HuH-7 (cell line): Measurements from ENCODE around the gene FMNL1.
A peak's percentile ranks its signal among the peaks of the same experiment; 100 is the strongest.

Experiments
- DNase-seq: peaks from one replicate; pipeline ENCODE4 v3.0.0; 2011; ENCODE audit warnings: low spot score

FMNL1 gene

GRCh38 chr17:45261577-45262515 lies 40.2 kb downstream of the FMNL1 start, which contains the start of gene SPATA32:
Gene SPATA32 (minus strand): TSS chr17:45262094. CDS start chr17:45262016, 78 bp downstream.
- no peak for DNase-seq

DNA sequence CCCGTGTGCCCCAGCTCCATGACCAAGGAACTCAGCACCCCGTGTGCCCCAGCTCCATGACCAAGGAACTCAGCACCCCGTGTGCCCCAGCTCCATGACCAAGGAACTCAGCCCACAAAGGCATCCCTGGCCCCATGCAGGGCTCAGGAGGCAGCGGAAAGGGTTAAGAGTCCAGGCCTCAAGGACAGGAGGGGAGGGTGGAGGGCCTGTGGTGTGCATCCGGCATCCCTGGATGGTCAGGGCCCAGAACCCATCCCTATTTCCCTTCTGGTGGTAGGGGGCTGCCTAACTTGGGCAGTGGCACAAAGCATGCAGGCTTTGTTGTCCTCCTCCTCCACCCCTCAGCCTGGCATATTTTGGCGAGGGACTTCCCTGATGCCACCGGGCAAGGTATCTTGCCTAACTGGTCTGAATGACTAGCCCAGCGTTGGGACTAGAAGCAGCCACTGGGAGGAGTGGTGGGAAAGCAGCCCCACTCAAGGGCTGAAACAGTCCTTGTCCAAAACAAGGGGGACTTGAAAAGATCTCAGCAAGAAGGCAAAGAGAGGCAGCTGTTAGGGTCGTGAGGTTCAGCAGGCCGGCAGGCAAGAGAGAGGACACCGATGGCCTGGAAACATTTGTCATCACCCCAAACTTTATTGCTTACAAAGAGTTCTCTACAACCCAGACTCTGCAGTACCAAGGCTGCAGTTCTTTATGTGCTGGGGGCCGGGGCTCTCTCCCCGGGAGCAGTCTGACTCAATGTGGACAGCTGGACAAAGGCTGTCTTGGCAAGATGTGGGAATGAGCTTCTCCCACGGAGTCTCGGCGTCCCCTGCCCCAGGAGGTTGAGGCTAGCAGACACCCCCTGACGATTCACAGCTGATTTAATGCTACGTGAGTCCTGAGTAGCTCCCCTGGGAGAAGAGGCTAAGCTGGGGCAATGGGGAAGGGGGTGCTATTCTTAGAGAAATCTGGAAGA lies 41.1 kb downstream of the FMNL1 start:
- DNase-seq: no peak

- DNase-seq: no peak
These were observed 41.8 kb downstream of the FMNL1 start for GRCh38 chr17:45263477-45263860.

DNA sequence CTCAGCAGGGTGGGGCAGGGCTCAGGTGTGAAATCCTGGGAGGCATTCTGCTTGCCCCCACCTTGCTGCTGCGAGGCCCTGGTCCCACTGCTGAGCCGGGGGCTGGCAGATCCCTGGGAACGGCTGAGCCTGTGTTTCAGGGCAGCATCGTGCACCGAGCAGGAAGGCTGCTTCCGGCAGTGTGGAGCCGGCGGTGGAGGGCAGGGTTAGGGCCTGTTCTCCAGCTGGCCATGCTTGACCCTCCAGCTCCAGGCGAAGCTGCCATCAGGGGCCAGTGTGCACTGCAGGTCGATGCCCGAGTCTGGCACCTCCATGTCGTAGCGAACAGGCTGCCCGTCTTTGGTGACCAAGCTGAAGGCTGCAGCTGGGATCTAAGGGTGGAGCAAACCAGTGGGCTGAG lies 42.7 kb downstream of the FMNL1 start:
- no peak for DNase-seq

DNA sequence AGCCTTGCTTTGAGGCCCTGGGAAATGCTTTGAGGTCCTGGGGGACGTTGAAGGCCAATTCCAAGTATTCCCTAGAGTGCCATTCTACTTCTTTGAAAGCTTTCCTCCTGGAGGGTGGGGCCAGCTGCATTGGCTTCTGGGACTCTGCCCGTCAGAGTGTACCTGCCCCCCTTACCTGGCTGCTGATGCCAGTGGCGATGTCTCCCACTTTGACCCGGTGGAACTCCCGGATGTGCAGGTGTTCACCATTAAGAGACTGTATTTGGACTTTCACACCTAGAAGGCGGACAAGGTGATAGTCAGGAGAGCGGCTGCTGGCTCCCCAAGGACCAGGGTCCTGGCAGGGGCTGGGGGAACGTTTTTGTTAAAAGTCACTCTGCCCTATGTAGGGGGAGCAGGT lies 43.3 kb downstream of the FMNL1 start:
- DNase-seq: no peak

GRCh38 chr17:45265821-45266220 lies 44.1 kb downstream of the FMNL1 start:
- DNase-seq: no peak

- DNase-seq: no peak
These were observed 44.8 kb downstream of the FMNL1 start for GRCh38 chr17:45266372-45266926.

DNA sequence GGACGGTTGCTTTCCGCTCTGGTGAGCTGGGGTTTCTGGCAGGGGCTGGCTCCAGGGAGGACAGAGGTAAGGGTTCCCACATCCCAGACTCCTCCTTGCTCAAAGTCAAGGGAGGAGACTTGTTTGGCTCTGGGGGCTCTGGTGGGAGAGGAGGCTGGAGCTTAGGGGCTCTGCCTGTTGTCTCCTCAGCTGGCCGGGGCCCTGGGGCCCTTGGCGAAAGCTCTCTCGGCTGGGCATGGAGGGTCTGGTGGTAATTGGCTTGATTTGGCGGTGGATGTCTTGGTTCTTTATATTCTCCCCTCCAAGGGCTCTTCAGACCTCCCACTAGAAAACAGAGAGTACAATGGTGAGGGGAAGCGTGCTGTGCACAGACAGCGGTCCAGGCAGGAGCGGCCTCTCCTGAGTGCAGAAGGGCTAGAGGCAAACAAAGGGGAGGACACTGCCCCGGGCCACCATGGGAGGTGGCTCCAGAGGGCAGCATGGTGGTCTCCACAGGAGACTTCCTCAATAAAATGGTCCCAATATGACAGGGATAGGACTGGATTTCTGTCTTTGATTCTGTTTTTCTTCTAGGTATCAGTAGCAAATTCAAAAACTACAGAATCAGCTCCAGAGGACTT lies 45.9 kb downstream of the FMNL1 start:
- no peak for DNase-seq

- DNase-seq: no peak
These were observed 48.2 kb downstream of the FMNL1 start for GRCh38 chr17:45269912-45270311.

DNA sequence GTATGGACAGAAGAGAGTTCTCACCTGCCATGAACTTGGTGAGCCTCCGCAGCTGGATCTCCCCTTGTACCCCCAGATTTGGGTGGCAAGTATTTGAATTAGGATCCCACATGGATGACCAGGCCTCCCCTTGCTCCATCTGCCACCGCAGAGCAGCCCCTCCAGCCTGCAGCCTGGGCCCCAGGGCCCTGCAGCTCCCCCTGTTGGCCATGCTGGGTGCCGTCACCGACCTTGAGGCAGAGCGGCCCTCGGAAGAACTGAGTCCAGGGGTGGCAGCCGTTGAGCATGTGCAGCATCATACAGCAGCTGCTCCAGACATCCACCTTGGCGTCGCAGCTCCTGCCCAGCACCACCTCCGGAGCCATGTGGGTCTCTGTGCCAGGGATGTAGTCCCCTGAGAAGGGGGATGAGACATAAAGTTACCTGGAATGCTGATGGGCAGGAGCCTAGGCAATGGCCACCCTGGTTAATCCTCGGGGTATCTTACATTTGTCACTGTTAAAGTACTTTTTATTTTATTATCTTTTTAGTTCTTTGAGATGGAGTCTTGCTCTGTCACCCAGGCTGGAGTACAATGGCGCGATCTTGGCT lies 49.2 kb downstream of the FMNL1 start:
- peak; percentile 84 for DNase-seq

DNA sequence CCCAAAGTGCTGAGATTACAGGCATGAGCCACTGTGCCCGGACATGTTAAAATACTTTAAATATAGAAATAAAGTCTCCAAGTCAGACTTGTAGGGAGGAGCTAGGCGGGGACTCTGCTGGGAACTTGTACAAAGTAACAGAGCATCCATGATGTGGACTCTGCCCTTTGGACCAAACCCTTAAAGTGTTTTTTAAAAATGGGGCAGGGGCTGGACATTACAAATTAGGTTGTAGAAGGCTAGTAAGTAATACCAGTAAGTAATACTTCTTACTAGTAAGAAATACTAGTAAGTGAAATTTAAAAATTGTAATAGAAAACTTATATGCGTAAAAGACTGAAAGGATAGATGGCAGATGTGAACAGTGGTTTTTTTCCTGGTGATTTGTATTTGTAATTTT lies 49.9 kb downstream of the FMNL1 start:
- no peak for DNase-seq

GRCh38 chr17:45273551-45273957 lies 51.9 kb downstream of the FMNL1 start:
- no peak for DNase-seq

GRCh38 chr17:45274033-45274432 lies 52.3 kb downstream of the FMNL1 start:
- DNase-seq: no peak

- no peak for DNase-seq
These were observed 54.3 kb downstream of the FMNL1 start for GRCh38 chr17:45276031-45276430.

- DNase-seq: peak; percentile 87
These were observed 55.6 kb downstream of the FMNL1 start for GRCh38 chr17:45277216-45277849.

DNA sequence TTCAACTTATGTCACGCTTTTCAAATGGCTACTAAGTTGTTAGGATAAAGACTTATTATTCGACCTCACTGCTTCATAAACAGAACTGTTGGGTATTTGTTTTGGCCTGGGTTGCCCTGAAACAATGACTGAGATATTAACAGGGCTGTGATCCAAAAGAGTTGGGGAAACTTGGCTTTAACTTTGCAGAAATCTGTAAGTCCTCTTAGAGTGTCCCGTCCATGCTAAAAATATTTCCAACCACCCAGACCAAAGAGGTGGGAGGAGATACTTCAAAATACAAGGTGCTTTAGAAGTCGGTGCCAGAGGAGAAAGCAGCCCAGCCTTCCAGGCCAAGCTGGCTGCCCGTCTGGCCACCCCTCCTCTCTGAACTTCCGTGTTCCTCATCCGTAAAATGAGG lies 56.3 kb downstream of the FMNL1 start:
- no peak for DNase-seq

- DNase-seq: no peak
These were observed 58.2 kb downstream of the FMNL1 start for GRCh38 chr17:45279898-45280297.

DNA sequence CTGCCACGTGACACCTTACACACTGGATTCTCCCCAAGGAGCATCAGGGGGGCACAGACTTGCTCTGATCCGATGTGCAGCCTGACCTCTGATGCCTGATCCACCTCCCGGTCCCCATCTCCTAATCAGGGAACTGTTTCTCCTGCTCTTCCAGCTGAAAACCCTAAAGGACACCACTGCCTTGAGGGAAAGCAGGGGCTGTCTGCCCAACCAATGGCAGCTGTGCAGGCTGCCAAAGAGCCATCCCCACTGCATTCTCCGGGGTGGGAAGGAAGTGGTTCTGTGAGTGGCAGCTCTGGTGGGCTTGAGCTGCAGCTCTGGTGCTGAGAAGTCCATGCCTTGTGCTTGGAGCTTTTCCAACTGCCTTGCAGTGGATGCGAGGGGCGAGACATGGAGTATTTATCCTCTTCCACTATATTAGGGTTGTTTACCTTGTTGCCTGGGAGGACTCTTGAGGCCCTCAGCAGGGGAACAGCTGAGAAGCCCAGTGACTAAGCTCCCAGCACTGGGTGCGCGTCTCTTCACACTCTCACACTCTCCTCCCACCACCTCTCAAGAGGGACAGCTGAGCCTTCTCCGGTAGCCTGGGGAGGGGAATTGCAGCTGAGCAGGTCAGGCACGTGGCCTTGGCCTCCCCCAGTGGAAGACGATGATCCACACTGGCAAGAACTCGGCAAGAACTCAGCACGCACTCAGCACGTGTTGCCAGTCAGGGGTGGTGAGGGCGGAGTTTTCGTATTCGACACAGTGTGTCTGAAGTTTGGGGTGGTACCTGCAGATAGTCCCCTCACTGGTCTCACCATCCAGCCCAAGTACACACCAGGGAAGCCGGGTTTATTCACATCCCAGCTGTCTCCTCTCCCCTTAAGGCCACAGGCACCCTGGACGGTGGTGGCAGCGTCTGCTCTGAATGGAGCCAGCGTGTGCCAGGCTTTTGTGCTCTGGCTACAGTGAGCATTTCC lies 61.3 kb downstream of the FMNL1 start:
- no peak for DNase-seq

- DNase-seq: no peak
These were observed 62.0 kb downstream of the FMNL1 start for GRCh38 chr17:45283711-45284110.
